ENCODE results near the gene SLC16A10. TPM values are rescaled to one million over a fixed set of nuclear protein-coding genes. Genes with fewer than 3 reads are reported as not detected.

Gene SLC16A10
- total and polyA plus RNA-seq, 2 of the 4 experiments (the other 2 are of a cell fraction) = not detected

GRCh38 chr6:111276736-111277135, 189.4 kb downstream of the SLC16A10 start:
- H4K91ac ChIP-seq (ENCODE audit: insufficient read depth, low read depth, low read length) = no peak overlapping the region
- no peak overlapping the region for H3K18ac ChIP-seq (ENCODE audit: low read depth, low read length)
- no peak overlapping the region for H3K56ac ChIP-seq (ENCODE audit: extremely low read depth, insufficient read depth, low read length)
- DNase-seq (no peak), ATAC-seq (ENCODE audit: low read depth) (no peak)
- H2BK5ac ChIP-seq (ENCODE audit: low read depth, low read length, poor library complexity, severe bottlenecking) = no peak overlapping the region
- H3K36me3 ChIP-seq (ENCODE audit: control insufficient read depth, insufficient read depth, low read length) = peaks cover 28% of the 10 kb centered on the region
- peaks cover 3% of the 10 kb centered on the region; the same call in 1 of the 2 replicates for H4K20me1 ChIP-seq (ENCODE audit: insufficient read depth, low read length)
- H3K4me3 ChIP-seq (ENCODE audit: insufficient read depth, low read depth, low read length) = no peak overlapping the region
- H3K27me3 ChIP-seq (ENCODE audit: control insufficient read depth, insufficient read depth, low read length) = no peaks in the 10 kb centered on the region
- H2AFZ ChIP-seq (replicated peaks; ENCODE audit: low read length, poor library complexity) = no peak overlapping the region
- no peak overlapping the region for H2BK120ac ChIP-seq (ENCODE audit: low read depth, low read length)
- no peak overlapping the region for H3K14ac ChIP-seq (replicated peaks; ENCODE audit: low read depth, low read length)
- peaks cover 19 to 22% of the 10 kb centered on the region in 2 experiments for H3K79me1 ChIP-seq (ENCODE audit: low read depth in 1 of 2, low read length in 2 of 2)
- H2AK5ac ChIP-seq (ENCODE audit: low read depth, low read length) = no peak overlapping the region
- no peaks in the 10 kb centered on the region for H3K9me1 ChIP-seq (ENCODE audit: insufficient read depth, low read length)
- no TSS peak for BruUV-seq (replicated peaks)
- intact Hi-C loops (cut with micrococcal nuclease) (no loop called here), dilution Hi-C loops (cut with HindIII; ENCODE audit: low sequenced_read_pairs, unreplicated experiment) (no loop called here), in situ Hi-C loops (cut with MboI; ENCODE audit: low sequenced_read_pairs) (no loop called here)
- 94% methylated on average over 2 of the region's 3 CpGs; no CpG with 5 or more reads in 1 of the 2 experiments for WGBS, 2 experiments (ENCODE audit: extremely low coverage in 2 of 2, insufficient read length in 1 of 2)
- H3K4me2 ChIP-seq (ENCODE audit: low read depth, low read length) = no peak overlapping the region
- CTCF ChIA-PET = no interaction called here
- H4K8ac ChIP-seq (ENCODE audit: low read depth in 2 of 2, low read length in 2 of 2) = no peak overlapping the region
- H2AK9ac ChIP-seq (replicated peaks; ENCODE audit: low read depth, low read length, poor library complexity) = no peak overlapping the region
- H3K9me3 ChIP-seq (ENCODE audit: control insufficient read depth, insufficient read depth, low read length) = peaks cover 14% of the 10 kb centered on the region
- POLR2A ChIA-PET (ENCODE audit: unreplicated experiment) = no interaction called here
- no peak overlapping the region for H3K9ac ChIP-seq (ENCODE audit: low read depth, low read length)
- no peak overlapping the region for H2BK20ac ChIP-seq (ENCODE audit: low read depth, low read length)
- H3K27ac ChIP-seq (ENCODE audit: insufficient read depth, low read length) = no peak overlapping the region
- H3K4ac ChIP-seq (ENCODE audit: low read depth, low read length) = no peak overlapping the region
- no peaks in the 10 kb centered on the region for H3K4me1 ChIP-seq (ENCODE audit: control insufficient read depth, insufficient read depth, low read length)
- H4K5ac ChIP-seq (ENCODE audit: low read depth, low read length) = no peak overlapping the region
- H3K23ac ChIP-seq (ENCODE audit: low read depth, low read length) = no peak overlapping the region
- H2BK15ac ChIP-seq (ENCODE audit: low read depth, low read length) = no peak overlapping the region
- no peak for TF ChIP-seq CHD1 (IDR thresholded peaks at IDR 0.05; ENCODE audit: low read depth, low read length)
- no peak for TF ChIP-seq FOS (IDR thresholded peaks at IDR 0.05; ENCODE audit: low read depth, low read length)
- no peak for TF ChIP-seq ELK1 (IDR thresholded peaks at IDR 0.05; ENCODE audit: borderline replicate concordance, low read depth, low read length)
- TF ChIP-seq MAFK (IDR thresholded peaks at IDR 0.05; ENCODE audit: low read depth, low read length) = no peak
